NCI-H187 treated with DMSO at 0.1 percent for 48 hours (cell line): ENCODE measurements around the gene TALDO1.
A peak's percentile ranks its signal among the peaks of the same experiment; 100 is the strongest.

Experiments used
- DNase-seq: peaks from one replicate; lab custom pipeline; 2025; lab: John Stamatoyannopoulos, UW

TALDO1 gene

GRCh38 chr11:799641-800316 is 52.5 kb downstream of the TALDO1 start:
- DNase-seq, result no peak

- DNase-seq, result no peak
These were observed 53.2 kb downstream of the TALDO1 start for GRCh38 chr11:800473-800872.

- no peak for DNase-seq
These were observed 54.0 kb downstream of the TALDO1 start for GRCh38 chr11:801097-801780.

GRCh38 chr11:802018-802617 is 54.9 kb downstream of the TALDO1 start:
- no peak for DNase-seq

- no peak for DNase-seq
These were observed 55.6 kb downstream of the TALDO1 start for GRCh38 chr11:802693-803466.

- DNase-seq, result no peak
These were observed 56.1 kb downstream of the TALDO1 start for GRCh38 chr11:803467-803742.

- DNase-seq, result no peak
These were observed 56.7 kb downstream of the TALDO1 start for GRCh38 chr11:803770-804598.

- no peak for DNase-seq
These were observed 57.3 kb downstream of the TALDO1 start for GRCh38 chr11:804599-804964.

GRCh38 chr11:808427-809286 is 61.4 kb downstream of the TALDO1 start:
- DNase-seq, result no peak

- DNase-seq, result peak; percentile 89
These were observed 62.2 kb downstream of the TALDO1 start, which contains the start of gene RPLP2 for GRCh38 chr11:809287-810039. Gene RPLP2 (plus strand): TSS chr11:809967. CDS start chr11:810235, 268 bp downstream.

GRCh38 chr11:810040-810567 is 62.8 kb downstream of the TALDO1 start:
- DNase-seq, result no peak

- DNase-seq, result no peak
These were observed 64.4 kb downstream of the TALDO1 start for GRCh38 chr11:811446-812245.

GRCh38 chr11:812390-812789 is 65.1 kb downstream of the TALDO1 start:
- no peak for DNase-seq

- DNase-seq, result no peak
These were observed 65.8 kb downstream of the TALDO1 start for GRCh38 chr11:813072-813455.

- no peak for DNase-seq
These were observed 66.3 kb downstream of the TALDO1 start for GRCh38 chr11:813456-814096.
